Renal cortex interstitium (tissue), 11 donors: ENCODE measurements around the gene COPG1. TPM values are rescaled to one million over a fixed set of nuclear protein-coding genes. Genes with fewer than 3 reads are reported as not detected.
A peak's percentile ranks its signal among the peaks of the same experiment; 100 is the strongest.

Experiments used
- DNase-seq, 11 donors: peaks; one replicate each; pipeline ENCODE4 v3.0.0-alpha.2; 2013; ENCODE audit warnings: low read depth in 9 of 11, low spot score in 4 of 11; ENCODE audit errors: extremely low read depth in 1 of 11
- polyA plus RNA-seq, 3 donors: library from polyadenylated mRNA; unstranded; fragments of 120-200 nt; gene quantifications; one replicate each; pipeline ENCODE4 v1.2.1, GENCODE V29; 2013; ENCODE audit not compliant: insufficient read length in 3 of 3

The COPG1 gene
- polyA plus RNA-seq, 3 donors = 161 to 170 (median 167) TPM

GRCh38 chr3:129266651-129267050 lies 17.2 kb downstream of the COPG1 start:
- DNase-seq = no peak

- DNase-seq = no peak
These were observed 19.0 kb downstream of the COPG1 start for GRCh38 chr3:129268396-129268795.

GRCh38 chr3:129271674-129272073 lies 22.3 kb downstream of the COPG1 start:
- DNase-seq = no peak

GRCh38 chr3:129276385-129276784 lies 27.0 kb downstream of the COPG1 start:
- no peak for DNase-seq

- peak in 6 of 11 donors; percentile 0 to 15 (median 4) for DNase-seq
These were observed 28.4 kb downstream of the COPG1 start for GRCh38 chr3:129277829-129278271.

- peak; percentile 68 to 91 (median 89) for DNase-seq
These were observed 29.1 kb downstream of the COPG1 start, which contains the start of gene HMCES for GRCh38 chr3:129278439-129278965. HMCES (plus strand) TSS chr3:129278870; CDS start chr3:129279733, 863 bp downstream.

GRCh38 chr3:129278966-129279906 lies 29.8 kb downstream of the COPG1 start:
- peak; percentile 17 to 65 (median 44) for DNase-seq

GRCh38 chr3:129280183-129280582 lies 30.8 kb downstream of the COPG1 start:
- DNase-seq = no peak

GRCh38 chr3:129281726-129282125 lies 32.3 kb downstream of the COPG1 start:
- DNase-seq = no peak

GRCh38 chr3:129282727-129283327 lies 33.4 kb downstream of the COPG1 start:
- no peak for DNase-seq

- no peak for DNase-seq
These were observed 36.7 kb downstream of the COPG1 start for GRCh38 chr3:129286081-129286480.

- DNase-seq = no peak
These were observed 39.0 kb downstream of the COPG1 start for GRCh38 chr3:129288446-129288845.

GRCh38 chr3:129289201-129289921 lies 40.0 kb downstream of the COPG1 start:
- no peak for DNase-seq

GRCh38 chr3:129291236-129291886 lies 42.0 kb downstream of the COPG1 start:
- no peak for DNase-seq

- no peak for DNase-seq
These were observed 45.9 kb downstream of the COPG1 start for GRCh38 chr3:129295286-129295685.

- DNase-seq = no peak
These were observed 54.9 kb downstream of the COPG1 start for GRCh38 chr3:129304146-129304961.

- no peak for DNase-seq
These were observed 55.5 kb downstream of the COPG1 start for GRCh38 chr3:129304962-129305222.

GRCh38 chr3:129305592-129306091 lies 56.2 kb downstream of the COPG1 start:
- peak in 9 of 11 donors; percentile 58 to 83 (median 71) for DNase-seq
